H1 (cell line): ENCODE results near the gene WWC1. TPM values are rescaled to one million over a fixed set of nuclear protein-coding genes. Genes with fewer than 3 reads are reported as not detected.

Experiments used
- CTBP2 ChIP-seq: IDR thresholded peaks from 2 replicates; pipeline ENCODE4 v1.7.0; 2011; ENCODE audit warnings: borderline replicate concordance, mild to moderate bottlenecking, moderate library complexity, mixed read lengths, low read length; ENCODE audit not compliant: insufficient read depth, insufficient read length
- CTCF ChIP-seq, 3 experiments: IDR thresholded peaks; 1 replicate in 2 of 3; 2 replicates in 1 of 3; pipeline versions ENCODE4 v1.5.1 to v1.6.1; 2011; ENCODE audit warnings: low read length in 3 of 3, mild to moderate bottlenecking in 3 of 3, inconsistent platforms in 2 of 3, low read depth in 1 of 3, moderate library complexity in 1 of 3; ENCODE audit not compliant: insufficient read depth in 1 of 3; ENCODE audit errors: control extremely low read depth in 1 of 3
- EP300 ChIP-seq, 2 experiments: IDR thresholded peaks; 1 replicate in 1 of 2; 2 replicates in 1 of 2; pipeline ENCODE4 v1.6.1; 2011 to 2012; ENCODE audit warnings: low read depth in 2 of 2, low read length in 2 of 2, mild to moderate bottlenecking in 2 of 2, borderline replicate concordance in 1 of 2, inconsistent platforms in 1 of 2, moderate library complexity in 1 of 2
- FOSL1 ChIP-seq: IDR thresholded peaks from 2 replicates; pipeline ENCODE4 v1.6.1; 2011; ENCODE audit warnings: mild to moderate bottlenecking, low read depth, low read length, moderate library complexity; ENCODE audit not compliant: insufficient read depth
- GTF2F1 ChIP-seq: IDR thresholded peaks from 2 replicates; pipeline ENCODE4 v1.6.1; 2012; ENCODE audit warnings: low read depth, low read length, improper control_type of control experiment, borderline replicate concordance
- NANOG ChIP-seq: IDR thresholded peaks from 2 replicates; pipeline ENCODE4 v1.6.1; 2011; ENCODE audit warnings: low read length, low read depth, mild to moderate bottlenecking, inconsistent platforms; ENCODE audit not compliant: insufficient read depth, poor library complexity, severe bottlenecking
- SIN3A ChIP-seq, 2 experiments: IDR thresholded peaks in 1 of 2; conservative IDR thresholded peaks in 1 of 2; 2 replicates each; pipeline ENCODE4 v1.6.1; 2011 to 2012; ENCODE audit warnings: low read length in 2 of 2, improper control_type of control experiment in 1 of 2, low read depth in 1 of 2, mild to moderate bottlenecking in 1 of 2
- SP4 ChIP-seq: IDR thresholded peaks from 2 replicates; pipeline ENCODE4 v1.6.1; 2012; ENCODE audit warnings: low read length, inconsistent platforms
- TBP ChIP-seq: IDR thresholded peaks from 2 replicates; pipeline ENCODE4 v1.6.1; 2011; ENCODE audit warnings: low read depth, low read length, improper control_type of control experiment
- YY1 ChIP-seq: IDR thresholded peaks from 2 replicates; pipeline ENCODE4 v1.6.1; 2011; ENCODE audit warnings: low read depth, mild to moderate bottlenecking, low read length
- polyA plus RNA-seq, 7 experiments: library from polyadenylated mRNA; depleted of rRNA in 3 of 7; stranded (reverse) in 5 of 7; unstranded in 2 of 7; fragments of >200 nt in 5 of 7; fragments of 200-250 nt in 2 of 7; gene quantifications; 1 replicate in 5 of 7; 2 replicates in 1 of 7; 4 replicates in 1 of 7; pipeline versions ENCODE4 v1.2.1 to v1.2.3, GENCODE V29; 2011 to 2013; ENCODE audit warnings: missing spikeins in 2 of 7, mixed read lengths in 2 of 7
- total RNA-seq: library from RNA; stranded (reverse); fragmentation: NEBNext Ultra II Directional; extraction: Animal tissue kit (Norgen Biotek cat#: 25700); gene quantifications from 2 replicates; pipeline ENCODE4 v1.2.1, GENCODE V29; 2021

Gene WWC1
- total and polyA plus RNA-seq, 2 of the 8 experiments (the other 6 are each of a cell fraction or from before 2014, with no cell fraction given), result 16.4 to 41.1 TPM

DNA sequence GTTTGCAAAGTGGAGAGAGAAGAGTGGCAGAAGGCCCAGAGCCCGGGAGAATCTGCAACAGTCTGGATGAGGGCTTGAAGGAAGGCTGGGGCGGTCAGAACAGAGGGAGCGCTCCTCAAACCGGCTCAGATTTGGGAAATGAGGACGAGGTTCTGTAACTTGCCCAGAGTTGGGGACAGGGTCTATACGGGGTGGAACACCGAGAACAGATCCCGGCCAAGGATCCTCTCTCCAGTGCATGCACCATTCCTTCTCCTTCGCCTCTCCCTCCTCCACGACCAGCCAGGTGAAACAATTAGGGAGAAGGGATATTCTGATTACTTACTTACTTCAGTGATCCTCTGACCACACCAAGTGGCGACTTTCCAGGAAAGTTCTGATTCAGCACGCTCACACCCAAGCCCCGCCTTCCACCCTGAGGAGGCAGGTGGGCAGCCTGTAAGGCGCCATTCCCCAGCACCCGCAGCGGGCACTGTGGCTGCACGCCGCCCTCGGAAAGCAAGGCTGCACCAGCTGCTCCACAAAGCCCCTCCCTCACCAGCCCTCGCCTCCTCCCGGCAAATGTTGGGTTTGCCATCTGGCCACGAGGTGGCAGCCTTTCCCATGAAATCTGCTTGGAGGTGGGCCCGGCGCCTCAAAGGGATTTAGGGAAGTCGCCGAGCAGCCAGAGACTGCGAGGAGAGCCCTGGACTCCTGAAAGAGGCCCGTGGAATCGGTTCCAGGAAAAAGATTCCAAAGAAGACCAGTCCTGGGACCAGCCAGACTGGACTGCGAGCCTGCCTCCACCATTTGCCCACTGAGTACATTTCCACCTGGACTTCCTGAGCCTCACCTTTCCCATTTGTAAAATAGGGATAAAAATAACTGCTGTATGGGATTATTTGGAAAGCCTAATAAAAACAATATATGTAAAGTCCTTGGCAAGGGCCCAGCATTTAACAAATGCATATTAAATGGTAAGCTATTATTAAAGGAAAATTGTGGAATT lies 22.2 kb upstream of the WWC1 start (continued):
- TF ChIP-seq TBP, result peak; percentile 29; the same call in 1 of the 2 replicates
- TF ChIP-seq YY1, result peak; percentile 87
- TF ChIP-seq SIN3A (conservative IDR thresholded peaks at IDR 0.05 in 1 of 2, IDR thresholded peaks at IDR 0.05 in 1 of 2; ENCODE audit: low read depth in 1 of 2, low read length in 2 of 2), result peak; percentile 37 to 54; a peak in 1 of 4 replicates
- no peak for TF ChIP-seq CTBP2
- no peak for TF ChIP-seq GTF2F1
- peak; percentile 94 to 97 (median 94) for TF ChIP-seq CTCF (IDR thresholded peaks at IDR 0.05; ENCODE audit: control extremely low read depth in 1 of 3, insufficient read depth in 1 of 3, low read depth in 1 of 3, low read length in 3 of 3)
- TF ChIP-seq NANOG, result no peak
- 0 out of 3 replicates have a peak, but pooled peaks of 1 of the 2 experiments have one; percentile 45 for TF ChIP-seq EP300 (IDR thresholded peaks at IDR 0.05; ENCODE audit: borderline replicate concordance in 1 of 2, low read depth in 2 of 2, low read length in 2 of 2)
- no peak for TF ChIP-seq SP4
- TF ChIP-seq FOSL1, result no peak
- TF ChIP-seq, all 59 proteins: peak for 14
